K562 treated with DMSO at 1 percent for 48 hours (cell line): ENCODE measurements around the gene GLRA1. TPM values are rescaled to one million over a fixed set of nuclear protein-coding genes. Genes with fewer than 3 reads are reported as not detected.

Experiments
- total RNA-seq: library from RNA; unstranded; fragments of 300-600 nt; gene quantifications from 2 replicates; pipeline ENCODE4 v1.2.3, GENCODE V29; 2022; ENCODE audit warnings: low replicate concordance; ENCODE audit errors: extremely low read depth

Gene GLRA1
- total RNA-seq: not detected in 2 replicates

GRCh38 chr5:151924564-151925301 lies at the start of gene GLRA1:
Gene GLRA1 (minus strand): TSS chr5:151924851. CDS start chr5:151924549, 302 bp downstream.

Other genes starting within 250 kb of the GLRA1 start
- gene SPARC, start 237.9 kb downstream of the GLRA1 start, total RNA-seq: not detected in 2 replicates
- gene ATOX1, start 166.2 kb downstream of the GLRA1 start, total RNA-seq: not detected in 2 replicates
- not detected in 2 replicates for gene G3BP1, start 152.9 kb downstream of the GLRA1 start, total RNA-seq